B cell (primary cell): ENCODE measurements around the gene ANKRD33B. TPM values are rescaled to one million over a fixed set of nuclear protein-coding genes. Genes with fewer than 3 reads are reported as not detected.
A peak's percentile ranks its signal among the peaks of the same experiment; 100 is the strongest.

Experiments
- ATAC-seq: fragments of 200-7000 bp; cut with Tn5 transposase; one replicate; pipeline ENCODE4 v1.10.0; 2021; ENCODE audit warnings: low read depth, mild to moderate bottlenecking, moderate number of reproducible peaks, moderate library complexity
- CTCF ChIA-PET: fragments of 350-600 bp; sonication (Branson Sonifier 250); formaldehyde crosslinking; loops from one replicate; lab custom pipeline; 2021; ENCODE audit warnings: antibody characterized with exemption, inconsistent platforms; lab: Charles Lee
- POLR2A ChIA-PET: fragments of 350-600 bp; sonication (Branson Sonifier 250); formaldehyde crosslinking; loops from one replicate; lab custom pipeline; 2021; ENCODE audit warnings: antibody characterized with exemption; lab: Charles Lee
- DNase-seq: peaks from one replicate; pipeline ENCODE4 v3.0.0; 2013
- H2AFZ ChIP-seq: 2 replicates; pipeline ENCODE4 v1.6.1; 2012; ENCODE audit warnings: mild to moderate bottlenecking, low read depth, low read length; ENCODE audit not compliant: insufficient read depth, poor library complexity, severe bottlenecking
- H3K27ac ChIP-seq, 2 donors: 1 replicate in 1 of 2; 2 replicates in 1 of 2; pipeline ENCODE4 v1.5.1; 2012 to 2013; ENCODE audit warnings: low read length in 2 of 2, mild to moderate bottlenecking in 2 of 2, moderate library complexity in 1 of 2
- H3K27me3 ChIP-seq, 4 experiments: fragments of 200-600 bp in 1 of 4; sonication (generic) in 1 of 4; replicated peaks in 1 of 4; 1 replicate in 2 of 4; 2 replicates in 2 of 4; pipeline versions ENCODE4 v1.6.1 to v1.7.0; 2013 to 2016; ENCODE audit warnings: low read length in 3 of 4, mild to moderate bottlenecking in 2 of 4, mixed read lengths in 1 of 4, moderate library complexity in 1 of 4; ENCODE audit not compliant: insufficient read depth in 4 of 4, control insufficient read depth in 3 of 4; ENCODE audit errors: control extremely low read depth in 1 of 4
- H3K36me3 ChIP-seq, 2 experiments: replicated peaks in 1 of 2; 1 replicate in 1 of 2; 2 replicates in 1 of 2; pipeline versions ENCODE4 v1.6.1 to v1.7.1; 2013; ENCODE audit warnings: low read length in 1 of 2; ENCODE audit not compliant: insufficient read depth in 2 of 2, control insufficient read depth in 1 of 2; ENCODE audit errors: control extremely low read depth in 1 of 2, extremely low read depth in 1 of 2
- H3K4me1 ChIP-seq, 2 donors: fragments of 200-600 bp in 1 of 2; sonication (generic) in 1 of 2; 1 replicate in 1 of 2; 2 replicates in 1 of 2; pipeline versions ENCODE4 v1.5.1 to v1.6.1; 2013 to 2017; ENCODE audit warnings: low read length in 2 of 2; ENCODE audit not compliant: control insufficient read depth in 2 of 2, insufficient read depth in 2 of 2
- H3K4me2 ChIP-seq: replicated peaks from 2 replicates; pipeline ENCODE3; 2012; ENCODE audit warnings: mild to moderate bottlenecking, low read depth, low read length; ENCODE audit not compliant: poor library complexity, severe bottlenecking
- H3K4me3 ChIP-seq, 5 experiments: fragments of 200-600 bp in 1 of 5; sonication (generic) in 1 of 5; 1 replicate in 3 of 5; 2 replicates in 2 of 5; pipeline versions ENCODE4 v1.5.1 to v1.7.0; 2011 to 2016; ENCODE audit warnings: low read length in 4 of 5, mild to moderate bottlenecking in 4 of 5, low read depth in 2 of 5, control low read depth in 1 of 5, moderate library complexity in 1 of 5; ENCODE audit not compliant: insufficient read depth in 1 of 5; ENCODE audit errors: control extremely low read depth in 1 of 5, extremely low read depth in 1 of 5
- H3K79me2 ChIP-seq: fragments of 200-600 bp; sonication (generic); one replicate; pipeline ENCODE4 v1.6.0; 2016; ENCODE audit warnings: low read length; ENCODE audit not compliant: control insufficient read depth, insufficient read depth
- H3K9ac ChIP-seq: fragments of 200-600 bp; sonication (generic); 2 replicates; pipeline ENCODE4 v1.6.1; 2017; ENCODE audit warnings: mild to moderate bottlenecking, low read length, moderate library complexity
- H3K9me3 ChIP-seq, 3 donors: one replicate each; pipeline versions ENCODE4 v1.6.1 to v1.7.1; 2013; ENCODE audit warnings: low read length in 2 of 3; ENCODE audit not compliant: control insufficient read depth in 2 of 3, insufficient read depth in 1 of 3; ENCODE audit errors: control extremely low read depth in 1 of 3
- H4K20me1 ChIP-seq: 2 replicates; pipeline ENCODE4 v1.6.0; 2012; ENCODE audit warnings: mild to moderate bottlenecking, low read length; ENCODE audit not compliant: insufficient read depth, control insufficient read depth, poor library complexity, severe bottlenecking
- H3K27ac Mint-ChIP-seq: one replicate; pipeline ENCODE4 v1.8.0; 2021; ENCODE audit warnings: mixed read lengths
- H3K27me3 Mint-ChIP-seq: one replicate; pipeline ENCODE4 v1.8.0; 2021; ENCODE audit warnings: mixed read lengths
- H3K4me1 Mint-ChIP-seq: one replicate; pipeline ENCODE4 v1.8.0; 2021; ENCODE audit warnings: mixed read lengths
- H3K4me3 Mint-ChIP-seq: one replicate; pipeline ENCODE4 v1.8.0; 2021; ENCODE audit warnings: mixed read lengths
- H3K9me3 Mint-ChIP-seq: one replicate; pipeline ENCODE4 v1.8.0; 2022; ENCODE audit warnings: mixed read lengths; ENCODE audit not compliant: insufficient read depth
- EZH2 ChIP-seq: IDR thresholded peaks from 2 replicates; pipeline ENCODE4 v1.6.1; 2012; ENCODE audit warnings: borderline replicate concordance, low read depth, mild to moderate bottlenecking, moderate library complexity, low read length; ENCODE audit not compliant: insufficient read depth, poor library complexity, severe bottlenecking
- WGBS: methylation state at CpG from one replicate; pipeline ENCODE4 v1.1.5; 2013; ENCODE audit warnings: missing lambda C conversion rate; ENCODE audit not compliant: insufficient coverage; 5-methylcytosine and 5-hydroxymethylcytosine counted together
- intact Hi-C: fragments of 100-400 bp; cut with micrococcal nuclease; formaldehyde crosslinking; loops from one replicate; pipeline ENCODE4 v1.10.0; 2022
- polyA plus RNA-seq: library from polyadenylated mRNA; depleted of rRNA; stranded (reverse); fragments of >200 nt; gene quantifications from 2 replicates; pipeline ENCODE4 v1.2.3, GENCODE V29; 2012
- total RNA-seq, 2 donors: library from RNA; stranded (reverse); fragments of 120-200 nt in 1 of 2; gene quantifications; 1 replicate in 1 of 2; 2 replicates in 1 of 2; pipeline versions ENCODE4 v1.2.3 to v1.2.4, GENCODE V29; 2013 to 2022
- TF ChIP-seq, protein P1 (sequence below): fragments of 200-600 bp; IDR thresholded peaks from one replicate; pipeline ENCODE4 v1.8.0; 2022; ENCODE audit warnings: antibody characterized with exemption, mild to moderate bottlenecking

Gene ANKRD33B
- total and polyA plus RNA-seq, 2 donors (not counting 1 experiment from before 2014, with no cell fraction given) = 2.9 to 23.4 TPM

DNA sequence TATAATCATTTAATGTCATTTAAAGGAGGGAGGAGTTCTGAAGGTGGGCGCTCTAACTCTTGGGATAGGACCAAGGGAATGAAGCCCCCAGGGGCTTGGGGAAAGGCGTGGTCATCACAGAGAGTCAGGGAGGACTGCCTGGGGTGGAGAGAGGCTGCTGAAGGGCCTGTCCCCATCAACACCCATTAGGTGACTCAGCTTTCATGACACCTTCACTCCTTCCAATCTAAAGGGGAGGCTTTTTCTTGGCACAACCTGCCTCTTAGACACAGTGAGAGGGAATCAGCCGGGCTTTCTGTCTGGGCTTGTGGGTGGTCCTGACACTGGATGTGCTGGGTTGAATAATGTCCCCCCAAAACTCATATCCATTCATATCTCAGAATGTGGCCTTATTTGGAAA is 31.4 kb upstream of the ANKRD33B start:
- Mint-ChIP-seq H3K4me3 (no peak overlapping the region), H3K9me3 (no peaks in the 10 kb centered on the region), H3K27me3 (peaks cover 3% of the 10 kb centered on the region), H3K27ac (peak overlapping the region; percentile 56), H3K4me1 (peaks cover 17% of the 10 kb centered on the region)
- Histone ChIP-seq H4K20me1 (no peaks in the 10 kb centered on the region), H3K36me3 (no peaks in the 10 kb centered on the region), H3K9me3 (peaks cover 0 to 4% (median 0%) of the 10 kb centered on the region in 3 donors), H3K4me3 (no peak overlapping the region), H3K4me1 (peaks cover 11 to 28% of the 10 kb centered on the region in 2 donors), H3K27ac (no peak overlapping the region), H2AFZ (no peak overlapping the region), H3K27me3 (peaks cover 0 to 4% (median 0%) of the 10 kb centered on the region in 4 experiments), H3K4me2 (no peak overlapping the region), H3K9ac (no peak overlapping the region), H3K79me2 (no peaks in the 10 kb centered on the region)
- ChIA-PET CTCF (no interaction called here), POLR2A (no interaction called here)
- intact Hi-C loops = no loop called here
- no CpG with 5 or more reads among the region's 3 CpGs for WGBS
- ATAC-seq = no peak
- DNase-seq = no peak
- no peak for TF ChIP-seq EZH2
- TF ChIP-seq, protein P1, sequence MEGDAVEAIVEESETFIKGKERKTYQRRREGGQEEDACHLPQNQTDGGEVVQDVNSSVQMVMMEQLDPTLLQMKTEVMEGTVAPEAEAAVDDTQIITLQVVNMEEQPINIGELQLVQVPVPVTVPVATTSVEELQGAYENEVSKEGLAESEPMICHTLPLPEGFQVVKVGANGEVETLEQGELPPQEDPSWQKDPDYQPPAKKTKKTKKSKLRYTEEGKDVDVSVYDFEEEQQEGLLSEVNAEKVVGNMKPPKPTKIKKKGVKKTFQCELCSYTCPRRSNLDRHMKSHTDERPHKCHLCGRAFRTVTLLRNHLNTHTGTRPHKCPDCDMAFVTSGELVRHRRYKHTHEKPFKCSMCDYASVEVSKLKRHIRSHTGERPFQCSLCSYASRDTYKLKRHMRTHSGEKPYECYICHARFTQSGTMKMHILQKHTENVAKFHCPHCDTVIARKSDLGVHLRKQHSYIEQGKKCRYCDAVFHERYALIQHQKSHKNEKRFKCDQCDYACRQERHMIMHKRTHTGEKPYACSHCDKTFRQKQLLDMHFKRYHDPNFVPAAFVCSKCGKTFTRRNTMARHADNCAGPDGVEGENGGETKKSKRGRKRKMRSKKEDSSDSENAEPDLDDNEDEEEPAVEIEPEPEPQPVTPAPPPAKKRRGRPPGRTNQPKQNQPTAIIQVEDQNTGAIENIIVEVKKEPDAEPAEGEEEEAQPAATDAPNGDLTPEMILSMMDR = no peak

DNA sequence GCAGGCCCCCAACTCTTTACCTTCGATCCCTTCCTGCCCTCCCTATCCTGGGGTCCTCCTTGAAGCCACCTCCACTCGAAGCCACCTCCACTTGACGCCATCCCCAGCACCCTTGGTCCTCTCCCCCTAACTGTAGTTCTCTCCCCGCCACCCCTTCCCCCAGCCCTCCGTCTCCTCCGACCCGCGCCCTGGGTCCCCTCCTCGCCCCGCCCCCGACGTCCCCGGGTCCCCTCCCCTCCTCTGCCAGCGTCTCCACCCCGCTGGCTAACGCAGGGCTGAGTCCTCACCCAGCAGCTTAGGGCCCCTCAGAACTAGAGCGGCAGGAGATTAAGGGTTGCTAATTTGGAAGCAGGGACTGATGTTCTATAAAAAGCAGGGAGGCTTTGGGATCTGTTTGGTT is 30.6 kb upstream of the ANKRD33B start:
- DNase-seq (no peak), ATAC-seq (no peak)
- Histone ChIP-seq H3K27ac (no peak overlapping the region), H3K4me1 (peaks cover 19 to 36% of the 10 kb centered on the region in 2 donors), H3K4me2 (peak overlapping the region; percentile 38), H2AFZ (no peak overlapping the region), H3K36me3 (no peaks in the 10 kb centered on the region), H3K79me2 (no peaks in the 10 kb centered on the region), H3K27me3 (peaks cover 0 to 4% (median 0%) of the 10 kb centered on the region in 4 experiments), H3K9ac (no peak overlapping the region), H3K4me3 (no peak overlapping the region), H4K20me1 (peaks cover 5% of the 10 kb centered on the region), H3K9me3 (peaks cover 0 to 4% (median 0%) of the 10 kb centered on the region in 3 donors)
- 20% methylated on average over 2 of the region's 17 CpGs for WGBS
- ChIA-PET CTCF (no interaction called here), POLR2A (no interaction called here)
- H3K27me3 Mint-ChIP-seq = peaks cover 8% of the 10 kb centered on the region
- H3K4me1 Mint-ChIP-seq = peaks cover 25% of the 10 kb centered on the region
- H3K27ac Mint-ChIP-seq = no peak overlapping the region
- no peak for TF ChIP-seq EZH2
- TF ChIP-seq, protein P1 = no peak
- no peaks in the 10 kb centered on the region for H3K9me3 Mint-ChIP-seq
- intact Hi-C loops = no loop called here
- H3K4me3 Mint-ChIP-seq = no peak overlapping the region
